Glomerular endothelial cell (primary cell): ENCODE measurements around the gene CYP17A1. TPM values are rescaled to one million over a fixed set of nuclear protein-coding genes. Genes with fewer than 3 reads are reported as not detected.

Experiments used
- DNase-seq: peaks from one replicate; pipeline ENCODE4 v3.0.0-alpha.2; 2011; ENCODE audit warnings: low read depth, low spot score; ENCODE audit errors: extremely low read depth
- total RNA-seq: library from RNA; depleted of rRNA; stranded (reverse); fragments of >200 nt; gene quantifications from 2 replicates; pipeline ENCODE4 v1.2.3, GENCODE V29; 2015

Gene CYP17A1
- total RNA-seq, 1 donor from 2014 or later: not detected

DNA sequence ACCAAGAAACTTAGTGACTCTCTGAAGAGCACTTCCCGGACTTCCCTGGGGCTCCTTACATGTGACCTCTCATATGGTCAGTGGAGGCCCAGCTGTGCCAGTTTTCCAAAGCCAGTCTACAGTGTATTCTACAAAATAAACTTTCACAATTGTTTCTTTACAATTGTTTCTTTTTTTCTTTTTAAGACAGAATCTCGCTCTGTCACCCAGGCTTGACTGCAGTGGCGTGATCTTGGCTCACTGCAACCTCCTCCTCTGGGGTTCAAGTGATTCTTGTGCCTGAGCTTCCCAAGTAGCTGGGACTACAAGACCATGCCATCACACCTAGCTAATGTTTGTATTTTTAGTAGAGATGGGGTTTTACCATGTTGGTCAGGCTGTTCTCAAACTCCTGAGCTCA lies 25.9 kb downstream of the CYP17A1 start:
- no peak for DNase-seq

DNA sequence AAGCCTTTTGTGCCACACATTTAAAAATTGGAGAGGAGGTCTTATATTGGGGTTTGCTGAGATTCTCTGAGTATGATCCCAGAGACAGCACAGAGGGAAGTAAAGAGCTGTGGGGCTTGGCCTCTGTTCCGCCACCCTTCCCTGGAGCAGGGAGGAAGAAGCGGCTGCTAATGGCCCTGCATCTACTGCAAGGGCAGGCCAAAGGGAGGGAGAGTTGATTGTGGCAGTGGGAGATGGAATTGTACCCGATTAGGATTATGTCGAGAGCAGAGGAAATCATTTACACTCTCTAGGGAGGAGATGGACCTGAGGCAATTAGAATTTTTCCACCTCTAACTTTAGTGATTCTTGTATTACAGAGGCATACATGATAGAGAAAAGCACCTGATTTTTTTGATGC lies 28.8 kb downstream of the CYP17A1 start:
- no peak for DNase-seq

DNA sequence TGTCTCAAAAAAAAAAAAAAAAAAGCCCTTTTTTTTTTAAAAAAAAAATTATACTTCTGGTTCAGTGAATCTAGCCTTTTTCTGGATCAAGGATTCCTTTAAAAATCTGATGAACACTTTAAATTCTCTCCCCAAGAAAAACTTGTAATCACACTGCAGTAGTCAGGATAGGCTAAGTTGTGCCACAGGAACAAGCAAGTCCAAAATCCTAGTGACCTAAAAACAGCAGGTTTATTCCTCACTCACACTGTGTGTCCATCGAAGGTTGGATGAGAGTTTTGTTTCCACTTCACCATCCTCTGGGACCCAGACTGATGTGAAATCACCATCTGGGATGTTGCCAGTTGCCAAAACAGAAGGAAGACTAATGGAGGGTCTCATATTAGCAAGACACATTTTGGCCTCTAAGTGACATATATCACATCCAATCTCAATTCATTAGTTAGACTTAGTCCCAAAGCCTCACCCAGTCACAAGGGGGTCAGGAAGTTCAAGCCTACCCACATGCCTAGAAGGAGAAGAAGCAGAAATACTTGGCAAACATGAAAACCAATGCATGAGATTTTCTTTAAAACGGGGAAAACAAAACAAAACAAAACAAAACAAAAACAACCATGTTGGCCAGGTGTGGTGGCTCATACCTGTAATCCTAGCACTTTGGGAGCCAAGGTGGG lies 32.7 kb downstream of the CYP17A1 start:
- DNase-seq: no peak

DNA sequence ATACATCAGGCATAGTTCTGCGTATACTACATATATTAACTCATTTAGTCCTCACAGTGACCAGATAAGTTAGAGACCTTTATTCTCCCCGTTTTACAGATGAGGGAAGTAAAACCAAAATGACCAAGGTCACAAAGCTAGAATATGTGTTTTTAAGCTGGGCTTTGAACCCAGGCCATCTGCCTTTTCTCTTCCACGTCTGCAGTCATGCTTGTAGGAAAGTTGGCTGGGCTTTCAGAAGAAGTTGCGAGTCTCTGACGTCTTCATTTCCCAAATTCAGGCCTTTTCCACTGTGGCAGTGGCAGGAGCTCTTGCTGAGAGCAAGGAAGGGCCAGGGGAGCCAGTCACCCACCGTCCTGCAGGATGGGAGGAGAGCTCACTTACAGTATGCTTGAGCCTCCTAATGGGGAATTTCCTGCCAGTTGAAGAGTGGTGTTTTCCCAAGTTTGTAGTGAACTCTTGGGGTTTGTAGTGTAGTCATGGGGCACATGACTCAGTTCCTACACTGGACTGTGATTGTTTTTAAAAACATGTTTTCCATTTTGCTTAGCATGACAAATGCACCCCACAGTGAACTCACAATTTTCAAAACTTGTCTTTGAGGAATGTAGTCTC lies 34.2 kb downstream of the CYP17A1 start:
- DNase-seq: no peak

DNA sequence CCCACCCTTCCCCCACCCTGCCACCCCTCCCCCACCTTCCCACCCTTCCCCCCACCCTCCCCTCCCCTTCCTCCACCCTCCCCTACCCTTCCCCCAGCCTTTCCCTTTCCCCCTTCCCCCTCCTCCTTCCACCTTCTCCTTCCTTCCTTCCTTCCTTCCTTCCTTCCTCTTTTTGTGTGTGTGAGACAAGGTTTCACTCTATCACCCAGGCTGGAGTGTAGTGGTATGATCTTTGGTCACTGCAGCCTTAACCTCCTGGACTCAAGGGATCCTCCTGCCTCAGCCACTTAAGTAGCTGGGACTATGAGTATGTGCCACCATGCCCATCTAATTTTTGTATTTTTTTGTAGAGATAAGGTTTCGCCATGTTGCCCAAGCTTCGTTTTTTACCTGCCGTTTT lies 35.2 kb downstream of the CYP17A1 start:
- DNase-seq: no peak

DNA sequence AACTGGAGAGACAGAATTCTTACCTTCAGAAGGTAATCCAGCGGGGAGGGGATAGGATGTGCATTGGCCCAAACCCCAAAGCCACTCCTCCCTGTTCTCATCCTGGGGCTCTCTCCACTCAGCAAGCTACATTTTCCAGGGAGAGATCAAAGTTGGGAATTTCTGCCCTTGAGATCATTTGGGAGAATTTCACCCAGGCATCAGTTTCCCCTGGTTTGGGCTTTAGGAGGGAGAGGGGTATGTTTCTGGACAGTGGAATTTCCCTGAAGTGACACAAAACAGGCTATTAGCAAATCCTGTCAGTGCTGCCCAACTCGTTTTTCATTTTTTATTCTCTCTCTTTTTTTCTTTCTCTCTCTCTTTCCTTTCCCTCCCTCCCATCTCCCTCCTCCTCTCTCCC lies 35.7 kb downstream of the CYP17A1 start:
- no peak for DNase-seq

DNA sequence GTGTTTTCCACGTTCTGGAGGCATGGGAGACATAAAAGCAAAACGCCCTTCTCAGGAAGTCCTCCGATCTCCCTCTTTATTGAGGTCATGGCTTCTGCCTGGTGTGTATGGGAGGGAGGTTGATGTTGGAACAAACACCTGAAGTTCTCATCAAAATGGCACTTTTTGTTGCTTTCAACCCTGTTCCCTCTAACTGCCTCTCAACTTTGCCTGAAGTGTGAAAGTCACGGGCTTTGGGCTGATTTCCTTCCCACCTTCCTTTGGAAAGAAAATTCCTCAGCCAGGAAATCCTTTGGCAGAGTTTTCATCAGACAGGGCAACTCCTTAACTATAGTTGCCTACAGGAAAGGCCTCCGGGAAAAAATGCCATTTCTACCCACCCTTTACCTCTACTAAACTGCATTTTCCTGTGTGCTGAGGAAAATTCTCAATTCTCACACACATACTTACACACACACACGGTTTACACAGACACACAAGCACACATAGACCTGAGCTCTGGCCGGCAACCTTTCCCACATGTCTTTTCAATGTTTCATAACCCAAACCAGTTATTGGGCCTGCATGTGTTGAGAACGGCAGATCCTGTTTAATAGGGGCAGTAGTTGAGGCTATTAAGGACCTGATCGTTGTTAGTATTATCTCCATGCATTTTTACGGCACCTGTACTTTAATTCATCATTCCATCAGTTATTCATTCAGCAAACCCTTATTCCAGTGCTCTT lies 36.4 kb downstream of the CYP17A1 start:
- no peak for DNase-seq

DNA sequence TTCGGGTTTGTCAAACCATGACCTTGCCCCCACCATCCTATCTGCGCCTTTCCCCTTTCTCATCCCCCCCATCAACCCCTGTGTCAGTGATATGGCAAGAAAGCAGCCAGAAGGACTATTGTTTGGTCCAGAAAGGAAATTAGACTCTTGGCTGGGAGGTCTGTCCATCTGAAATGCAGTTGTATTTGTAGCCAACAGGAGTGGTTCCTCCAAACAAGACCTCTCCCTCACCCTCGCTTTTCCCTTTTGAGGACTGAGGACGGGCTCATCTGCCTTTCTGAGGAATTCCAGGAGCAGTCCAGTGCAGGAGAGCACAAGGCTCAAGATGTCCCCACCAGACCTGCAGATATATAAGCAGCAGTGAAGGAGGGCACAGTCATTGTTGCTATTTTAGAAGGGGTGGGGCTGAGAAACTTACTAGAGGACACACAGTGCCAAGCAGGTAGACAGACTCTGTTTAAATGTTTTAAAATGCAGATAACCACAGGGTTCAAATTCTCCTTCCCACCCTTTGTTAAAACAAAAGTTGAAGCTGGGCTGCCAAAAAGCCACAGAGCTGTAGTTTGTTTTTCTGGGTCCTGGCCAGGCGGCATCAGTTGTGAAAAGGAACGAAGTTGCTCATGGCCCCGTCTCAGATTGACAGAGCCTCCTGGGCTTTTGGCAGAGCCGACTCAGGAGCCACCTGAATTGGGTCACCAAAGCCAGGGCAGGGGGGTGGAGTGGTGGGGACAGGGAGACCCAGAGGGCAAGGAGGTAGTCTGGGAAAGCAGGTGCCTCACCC lies 37.3 kb downstream of the CYP17A1 start:
- no peak for DNase-seq

DNA sequence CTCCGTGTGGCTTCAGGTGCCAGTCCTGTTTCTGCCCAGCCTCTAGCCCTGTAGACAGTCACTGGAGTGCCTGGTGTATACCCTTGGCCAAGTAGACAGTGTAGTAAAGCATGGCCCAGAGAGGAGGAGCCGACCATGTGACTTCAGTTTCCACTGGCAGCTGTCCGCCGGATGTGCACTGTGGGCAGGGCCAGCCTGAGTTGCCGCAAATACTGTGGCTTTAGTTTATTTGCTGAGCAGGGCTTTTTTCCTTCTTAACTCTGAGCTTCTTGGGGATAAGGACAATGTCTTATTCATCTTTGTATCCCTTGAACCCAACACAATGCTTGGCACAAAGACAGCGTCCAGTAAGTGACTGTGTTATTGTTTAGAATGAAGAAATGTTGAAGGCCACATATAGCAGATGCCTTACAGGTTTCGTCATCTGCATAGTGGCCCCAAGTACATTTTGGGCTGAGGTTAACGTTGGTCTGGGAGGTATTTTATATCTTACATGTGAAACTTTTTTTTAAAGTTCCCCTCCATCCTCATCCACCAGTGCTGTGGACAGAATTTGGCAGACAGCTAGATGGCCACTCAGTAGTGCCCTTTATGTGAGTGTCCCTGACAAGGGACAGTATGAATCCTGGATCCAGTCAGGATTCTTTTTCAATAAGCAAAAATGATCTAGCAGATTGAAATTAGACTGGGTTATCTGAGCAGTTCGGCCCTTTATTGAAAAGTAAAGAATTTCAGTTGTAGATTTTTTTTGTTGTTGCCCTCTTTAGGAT lies 40.6 kb downstream of the CYP17A1 start:
- no peak for DNase-seq

DNA sequence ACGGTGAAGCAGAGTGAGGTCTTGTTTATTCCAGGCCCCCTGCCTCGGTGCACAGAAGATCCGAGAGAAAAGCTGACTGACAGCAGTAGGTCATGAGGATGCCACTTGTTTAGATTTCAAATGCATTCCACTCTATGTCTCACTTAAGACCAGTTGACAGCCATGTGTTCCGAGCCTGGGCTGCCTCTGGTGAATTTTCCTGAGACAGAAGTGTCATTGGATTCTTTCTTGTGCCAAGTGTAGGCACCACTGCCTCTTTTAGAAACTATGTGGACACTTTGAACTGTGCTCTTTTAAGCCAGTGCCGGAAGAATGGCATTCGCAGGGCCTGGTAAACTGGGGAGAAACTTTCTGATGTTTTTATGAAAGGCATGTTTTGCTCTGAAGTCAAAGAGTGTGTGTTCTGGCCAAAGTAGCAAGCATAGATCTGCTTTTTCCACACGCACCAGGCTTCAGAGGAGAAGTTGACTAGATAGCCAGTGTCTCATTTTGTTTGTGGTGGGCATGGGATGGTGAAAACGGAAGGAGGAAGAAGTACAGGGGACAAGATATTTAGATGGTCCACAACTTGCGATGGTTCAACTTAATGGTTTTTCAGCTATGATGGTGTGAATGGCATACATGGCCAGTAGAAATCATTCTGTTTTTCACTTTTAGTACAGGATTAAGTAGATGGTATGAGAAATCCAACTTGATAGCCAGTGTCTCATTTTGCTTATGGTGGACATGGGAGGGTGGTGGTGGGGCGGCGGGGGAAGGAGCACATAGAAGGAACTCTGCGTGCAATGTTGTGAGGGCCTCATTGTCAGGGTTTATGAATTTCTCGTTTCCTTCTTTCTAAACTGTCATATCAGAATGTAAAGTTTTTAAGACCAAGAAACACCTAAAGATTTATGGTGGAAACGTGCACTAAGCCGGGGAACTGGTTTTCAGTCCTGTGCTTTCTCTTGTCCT lies 41.5 kb downstream of the CYP17A1 start:
- no peak for DNase-seq

DNA sequence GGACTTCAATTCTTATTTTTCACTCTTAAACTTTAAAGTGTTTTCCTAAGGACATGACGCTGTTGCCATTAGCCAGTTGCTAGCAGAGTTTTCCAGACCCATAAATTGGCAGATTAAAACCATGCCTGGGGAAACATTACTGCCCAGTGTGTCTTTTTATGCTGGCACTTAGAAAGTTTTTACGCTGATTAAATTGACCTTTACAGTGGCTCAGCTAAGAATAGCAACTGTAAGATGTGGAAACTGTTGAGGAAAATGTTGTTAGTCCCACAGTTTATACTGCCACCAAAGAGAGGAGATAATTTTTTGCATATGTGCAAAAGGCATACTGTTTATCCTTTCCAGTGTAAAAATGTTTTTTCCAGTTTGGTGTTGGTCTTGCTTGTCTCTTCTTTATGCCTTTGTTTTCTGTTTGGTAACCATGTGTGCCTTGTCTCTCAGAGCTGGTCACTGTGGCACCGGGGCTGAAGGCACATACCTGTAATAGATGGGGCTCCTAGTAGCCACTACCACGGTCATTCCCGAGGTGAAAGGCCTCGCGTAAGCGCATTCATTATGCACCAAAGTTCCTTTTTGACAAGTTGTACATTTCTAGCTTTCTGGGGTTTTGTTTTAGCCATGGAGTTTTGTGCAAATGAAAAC lies 45.3 kb downstream of the CYP17A1 start:
- no peak for DNase-seq

DNA sequence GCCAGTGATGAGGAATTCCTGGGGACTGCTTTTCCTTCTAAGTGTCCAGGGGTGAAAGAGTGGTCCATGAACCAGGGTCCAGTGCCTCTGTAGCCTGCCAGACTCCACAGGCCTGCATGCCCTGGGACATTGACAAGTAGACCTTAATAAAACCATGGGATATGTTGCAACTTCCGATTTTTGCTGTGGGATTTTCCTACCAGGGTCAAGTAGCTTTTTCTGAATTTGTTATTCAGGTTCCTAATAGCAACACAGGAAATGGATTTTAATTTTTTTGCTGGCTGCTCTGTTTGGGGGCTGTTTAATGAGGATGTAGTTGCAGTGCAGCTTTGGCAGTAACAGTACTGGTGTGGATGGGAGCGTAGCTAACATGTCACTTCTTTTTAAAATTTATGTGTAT lies 51.4 kb downstream of the CYP17A1 start:
- DNase-seq: no peak

DNA sequence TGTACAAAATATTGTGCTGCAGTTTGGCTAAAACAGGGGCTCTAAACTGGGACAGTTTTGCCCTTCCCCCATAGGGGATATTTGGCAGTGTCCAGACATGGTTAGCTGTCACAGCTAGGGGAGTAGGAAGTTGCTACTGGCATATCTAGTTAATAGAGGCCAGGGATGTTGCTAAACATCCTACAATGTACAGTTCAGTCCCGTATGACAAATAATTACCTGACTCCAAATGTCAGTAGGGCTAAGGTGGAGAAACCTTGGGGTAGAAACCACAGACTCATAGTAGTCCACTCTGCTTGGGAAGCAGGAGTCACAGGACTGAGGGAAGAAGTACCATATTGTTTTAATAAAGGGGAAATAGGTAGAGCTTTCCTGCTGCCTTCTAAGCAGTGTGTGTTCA lies 53.6 kb downstream of the CYP17A1 start:
- DNase-seq: no peak

DNA sequence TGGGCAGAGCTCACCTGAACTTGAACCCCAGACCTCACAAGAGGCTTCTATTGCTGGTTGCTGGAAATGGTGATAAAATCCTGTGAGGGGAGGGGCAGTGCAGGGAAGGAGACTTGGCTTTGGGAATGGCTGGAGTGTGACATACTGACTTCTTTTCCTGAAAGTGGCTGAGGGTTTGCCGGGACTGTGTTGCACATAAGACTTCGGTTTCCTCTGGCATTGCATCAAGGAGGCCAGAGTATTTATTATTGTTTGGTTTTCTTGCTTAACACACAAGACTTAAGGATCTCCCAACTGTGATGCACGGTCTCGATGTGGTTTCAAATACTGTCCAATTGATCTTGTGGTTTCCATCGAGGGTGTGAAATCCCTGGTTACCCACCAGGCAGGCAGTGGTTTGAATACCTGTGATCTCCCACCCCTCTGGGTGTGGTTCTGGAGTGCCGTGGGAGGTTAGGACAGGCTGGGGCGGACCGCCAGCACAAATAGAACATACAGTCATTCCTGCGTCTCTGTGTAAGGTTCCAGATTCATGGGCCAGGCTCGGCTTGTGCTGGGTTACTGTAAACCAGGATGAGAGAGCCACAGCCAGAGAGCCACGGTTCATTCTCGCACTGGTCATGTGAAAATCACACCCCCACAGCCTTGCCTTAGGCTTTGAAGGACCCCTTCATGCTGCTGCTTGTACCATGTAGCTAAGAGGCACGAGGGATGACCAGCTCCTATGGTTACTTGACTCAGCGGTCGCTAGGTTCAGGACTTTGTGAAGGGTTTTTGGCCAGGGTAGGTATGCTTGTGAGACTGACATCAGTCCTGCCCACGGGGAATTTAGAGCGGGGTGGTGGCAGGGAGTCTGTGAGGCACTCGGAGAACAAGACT lies 54.3 kb downstream of the CYP17A1 start:
- no peak for DNase-seq

DNA sequence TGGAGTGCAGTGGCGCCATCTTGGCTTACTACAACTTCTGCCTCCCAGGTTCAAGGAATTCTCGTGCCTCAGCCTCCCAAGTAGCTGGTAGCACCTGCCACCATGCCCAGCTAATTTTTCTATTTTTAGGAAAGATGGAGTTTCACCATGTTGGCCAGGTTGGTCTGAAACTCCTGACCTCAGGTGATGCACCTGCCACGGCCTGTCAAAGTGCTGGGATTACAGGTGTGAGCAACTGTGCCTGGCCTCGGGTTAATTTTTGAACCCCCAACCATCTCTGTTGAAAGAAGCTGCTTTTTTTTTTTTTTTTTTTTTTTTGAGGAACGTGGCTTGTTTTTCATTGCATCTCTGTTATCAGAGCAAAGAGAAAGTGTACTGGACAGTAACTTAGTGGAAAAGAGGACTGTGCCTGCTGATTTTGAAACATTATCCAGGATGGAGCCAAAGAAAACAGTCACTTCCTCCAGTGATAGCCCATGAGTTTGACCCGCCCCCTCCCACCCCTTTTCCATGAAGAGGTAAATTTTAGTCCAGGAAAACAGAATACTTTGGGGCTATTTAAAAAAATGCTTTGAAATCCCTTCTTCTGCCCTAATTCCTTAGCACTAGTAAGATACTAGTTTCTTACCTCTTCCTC lies 55.2 kb downstream of the CYP17A1 start:
- DNase-seq: no peak

DNA sequence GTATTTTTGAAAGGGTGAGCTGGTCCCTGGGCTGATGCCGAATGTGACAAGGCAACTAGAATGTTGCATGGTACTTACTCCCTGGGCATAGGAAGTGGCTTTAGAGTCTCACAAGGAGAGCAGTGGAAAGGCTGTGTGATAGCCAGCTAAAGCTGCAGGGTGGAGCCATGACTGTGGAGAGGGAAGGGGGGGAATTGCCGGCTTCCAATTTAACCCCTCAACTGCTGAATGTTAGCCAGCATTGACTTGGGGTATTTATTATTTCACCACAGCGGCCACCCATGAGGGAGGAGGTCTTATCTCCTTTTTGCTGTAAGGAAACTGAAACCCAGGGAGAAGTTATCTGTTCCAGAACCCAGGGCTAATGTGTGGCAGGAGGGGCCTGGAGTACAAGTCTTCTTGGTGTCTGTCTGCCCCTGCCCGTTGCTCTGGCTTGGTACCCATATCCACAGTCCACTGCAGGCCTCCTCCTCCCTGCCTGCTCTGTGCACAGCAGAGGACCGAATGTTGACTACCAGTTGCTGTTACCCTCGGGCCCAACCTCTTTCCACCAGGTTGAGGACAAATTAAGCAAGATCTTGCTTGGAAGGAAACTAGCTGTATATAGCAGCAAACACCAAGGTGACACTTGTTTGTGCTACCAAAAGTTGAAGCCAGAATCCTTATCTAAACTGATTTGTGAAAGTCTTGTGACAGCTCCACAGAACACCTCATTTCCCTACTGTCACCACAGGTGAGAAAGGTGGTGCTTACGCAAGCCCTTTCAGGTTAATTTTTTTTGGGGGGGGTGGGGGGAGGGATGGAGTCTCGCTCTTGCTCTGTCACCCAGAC lies 55.9 kb downstream of the CYP17A1 start:
- DNase-seq: no peak
